ENCODE measurements around the gene HNRNPLL.

HNRNPLL gene

GRCh38 chr2:38599706-38600105 is 3.0 kb downstream of the HNRNPLL start:
- DNase-seq (ENCODE audit: low read depth): peak; percentile 22
- TF ChIP-seq CTCF (conservative IDR thresholded peaks at IDR 0.05; ENCODE audit: low read length): no peak
- H3K4me3 ChIP-seq (ENCODE audit: low read length): peak overlapping the region; percentile 1; the same call in 1 of the 2 replicates

GRCh38 chr2:38598991-38599295 is 3.8 kb downstream of the HNRNPLL start:
- TF ChIP-seq CTCF (conservative IDR thresholded peaks at IDR 0.05; ENCODE audit: low read length): no peak
- peak; percentile 12 for DNase-seq (ENCODE audit: low read depth)
- H3K4me3 ChIP-seq (ENCODE audit: low read length): no peak overlapping the region

DNA sequence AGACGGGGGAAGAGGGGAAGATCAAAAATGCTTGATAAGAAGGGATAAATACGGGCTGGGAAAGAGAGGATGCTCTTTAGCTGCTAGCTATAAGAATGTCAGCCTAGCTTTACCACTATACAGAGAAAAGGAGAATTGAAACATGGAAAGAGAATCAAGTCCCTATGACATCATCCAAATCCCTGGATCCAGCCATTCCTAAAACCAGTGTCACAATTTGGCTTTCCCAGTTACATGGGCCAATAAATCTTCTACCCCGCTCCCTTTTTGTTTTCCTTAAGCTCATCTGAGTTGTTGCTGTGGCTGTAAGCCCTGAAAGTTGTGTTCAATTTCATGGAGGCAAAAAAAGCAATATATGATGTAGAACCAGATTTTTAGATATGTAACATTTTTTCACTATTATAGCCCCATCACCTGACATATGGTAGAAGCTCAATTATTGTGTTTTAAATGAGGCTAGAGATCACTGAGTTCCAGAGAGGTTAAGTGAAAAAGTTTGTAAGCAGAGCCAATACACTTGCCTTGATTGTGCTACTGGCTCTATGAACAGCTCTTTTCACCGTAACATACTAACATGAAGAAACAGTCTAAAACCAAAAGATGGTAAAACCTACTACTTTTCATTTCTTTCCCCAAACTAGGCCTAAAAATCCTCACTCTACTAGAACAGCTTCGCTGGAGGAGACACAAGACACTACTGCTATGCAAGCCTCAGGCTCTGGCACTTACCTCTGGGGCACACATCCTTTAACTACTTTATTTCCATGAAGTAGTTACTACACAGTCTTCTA is 4.3 kb downstream of the HNRNPLL start:
- DNase-seq (ENCODE audit: low read depth): peak; percentile 24
- no peak for TF ChIP-seq CTCF (conservative IDR thresholded peaks at IDR 0.05; ENCODE audit: low read length)
- no peak overlapping the region for H3K4me3 ChIP-seq (ENCODE audit: low read length)

GRCh38 chr2:38597115-38597514 is 5.6 kb downstream of the HNRNPLL start:
- no peak for DNase-seq (ENCODE audit: low read depth)
- TF ChIP-seq CTCF (conservative IDR thresholded peaks at IDR 0.05; ENCODE audit: low read length): no peak
- H3K4me3 ChIP-seq (ENCODE audit: low read length): no peak overlapping the region

DNA sequence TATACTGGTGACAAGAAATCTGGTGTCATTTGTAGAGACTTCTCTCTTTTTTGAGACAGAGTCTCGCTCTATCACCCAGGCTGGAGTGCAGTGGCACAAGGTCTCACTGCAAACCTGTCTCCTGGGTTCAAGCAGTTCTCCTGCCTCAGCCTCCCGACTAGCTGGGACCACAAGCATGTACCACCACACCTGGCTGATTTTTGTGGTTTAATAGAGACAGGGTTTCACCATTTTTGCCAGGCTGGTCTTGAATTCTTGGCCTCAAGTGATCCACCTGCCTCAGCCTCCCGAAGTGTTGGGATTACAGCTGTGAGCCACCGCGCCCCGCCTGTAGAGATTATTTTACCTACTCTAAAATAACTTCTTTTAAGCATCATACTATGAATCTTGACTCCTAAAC is 6.5 kb downstream of the HNRNPLL start:
- TF ChIP-seq CTCF (conservative IDR thresholded peaks at IDR 0.05; ENCODE audit: low read length): no peak
- no peak overlapping the region for H3K4me3 ChIP-seq (ENCODE audit: low read length)
- no peak for DNase-seq (ENCODE audit: low read depth)

DNA sequence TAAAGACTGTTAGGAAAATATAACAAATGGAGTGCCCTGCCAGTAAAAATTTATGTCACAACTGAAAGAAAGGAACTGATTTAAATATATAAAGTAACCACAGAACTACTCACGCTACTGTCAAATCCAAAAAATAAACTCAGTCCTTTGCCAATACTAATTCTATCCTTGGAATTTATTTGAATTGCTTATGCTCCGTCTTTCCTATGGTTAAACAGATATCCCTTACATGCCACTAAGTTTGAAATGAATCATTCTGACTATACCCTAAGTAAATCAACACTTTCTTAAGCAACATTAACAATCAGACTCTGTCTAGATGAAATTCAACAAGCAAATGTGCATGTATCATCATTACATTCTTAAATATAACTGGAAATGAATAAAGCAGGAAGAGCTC is 9.8 kb downstream of the HNRNPLL start:
- H3K4me3 ChIP-seq (ENCODE audit: low read length): no peak overlapping the region
- TF ChIP-seq CTCF (conservative IDR thresholded peaks at IDR 0.05; ENCODE audit: low read length): no peak
- peak; percentile 21 for DNase-seq (ENCODE audit: low read depth)

- no peak for DNase-seq (ENCODE audit: low read depth)
- no peak for TF ChIP-seq CTCF (conservative IDR thresholded peaks at IDR 0.05; ENCODE audit: low read length)
- no peak overlapping the region for H3K4me3 ChIP-seq (ENCODE audit: low read length)
These were observed 11.6 kb downstream of the HNRNPLL start for GRCh38 chr2:38591152-38591551.

All from AG10803 (cell line).